Stimulated activated CD4-positive, alpha-beta T cell treated with anti-CD3 and anti-CD28 coated beads, Interleukin-12 subunit alpha, Interleukin-12 subunit beta, amount 100 ng/mL, for 24 hours (primary cell): Measurements from ENCODE around the gene GBA2.

Experiments
- DNase-seq, 2 experiments: peaks; one replicate each; pipeline ENCODE4 v3.0.0-alpha.2; 2020; ENCODE audit warnings: low read depth in 2 of 2

GBA2 gene

DNA sequence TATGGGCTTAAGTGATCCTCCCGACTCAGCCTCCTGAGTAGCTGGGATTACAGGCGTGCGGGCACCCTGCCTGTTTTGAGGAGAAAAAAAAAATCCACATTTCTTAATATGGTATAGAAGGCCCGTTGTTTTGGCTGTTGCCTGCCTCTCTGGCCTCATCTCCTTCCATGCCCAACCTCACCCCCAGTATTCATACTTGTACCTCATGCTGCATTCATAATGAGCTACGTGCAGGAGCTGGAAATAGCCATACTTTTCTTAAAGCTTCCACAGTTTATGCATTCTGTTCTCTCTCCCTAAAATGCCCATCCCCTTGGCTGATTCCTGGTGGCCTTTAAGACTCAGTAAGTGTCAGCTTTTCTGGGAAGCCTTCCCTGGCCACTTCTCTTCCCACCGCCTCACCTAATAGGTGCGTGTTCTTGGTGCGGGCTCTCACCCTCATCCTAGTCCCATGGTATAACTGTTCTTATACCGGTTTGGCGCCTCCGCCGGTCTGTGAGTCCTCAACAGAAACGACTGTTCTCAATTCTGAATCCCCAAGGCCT, 57.2 kb downstream of the GBA2 start:
- DNase-seq = no peak

DNA sequence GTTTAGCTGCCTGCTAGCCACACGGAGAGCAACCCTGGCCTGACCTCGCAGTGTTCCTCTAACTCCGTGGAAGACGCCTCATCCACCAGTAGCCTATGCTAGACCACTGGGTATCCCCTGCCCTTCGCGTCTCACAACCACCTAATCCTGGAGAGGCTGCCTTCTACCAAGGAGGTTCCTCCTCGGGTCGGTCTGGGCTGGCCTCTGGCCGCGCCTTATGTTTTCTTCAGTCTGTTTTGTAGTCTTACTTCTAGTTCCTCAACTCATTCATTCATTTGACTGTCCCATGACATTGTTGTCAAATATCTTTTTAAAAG, 57.7 kb downstream of the GBA2 start:
- no peak for DNase-seq

GRCh38 chr9:35690614-35691333, 58.3 kb downstream of the GBA2 start:
- peak in 1 of 2 experiments; percentile 45 for DNase-seq

DNA sequence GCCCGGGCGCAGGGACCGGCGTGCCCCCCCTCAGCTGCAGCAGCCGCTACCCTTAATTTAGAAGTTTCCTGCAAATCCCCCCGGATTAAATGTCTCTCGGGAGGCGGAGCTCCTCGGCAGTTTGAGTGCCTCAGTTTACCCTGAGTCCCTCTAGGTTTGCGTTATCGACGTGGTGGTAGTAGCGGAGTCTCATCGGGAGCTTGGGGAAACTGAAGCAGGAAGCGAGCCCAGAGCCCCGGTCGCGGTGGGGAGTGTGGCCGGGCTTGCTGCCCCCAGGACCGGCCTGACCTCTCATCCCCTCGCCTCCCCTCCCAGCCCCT, 58.8 kb downstream of the GBA2 start:
- no peak for DNase-seq

- no peak for DNase-seq
These were observed 59.3 kb downstream of the GBA2 start, which contains the start of gene TPM2 for GRCh38 chr9:35689542-35690293. TPM2 (minus strand) TSS chr9:35689925; CDS start chr9:35689817, 108 bp downstream.

DNA sequence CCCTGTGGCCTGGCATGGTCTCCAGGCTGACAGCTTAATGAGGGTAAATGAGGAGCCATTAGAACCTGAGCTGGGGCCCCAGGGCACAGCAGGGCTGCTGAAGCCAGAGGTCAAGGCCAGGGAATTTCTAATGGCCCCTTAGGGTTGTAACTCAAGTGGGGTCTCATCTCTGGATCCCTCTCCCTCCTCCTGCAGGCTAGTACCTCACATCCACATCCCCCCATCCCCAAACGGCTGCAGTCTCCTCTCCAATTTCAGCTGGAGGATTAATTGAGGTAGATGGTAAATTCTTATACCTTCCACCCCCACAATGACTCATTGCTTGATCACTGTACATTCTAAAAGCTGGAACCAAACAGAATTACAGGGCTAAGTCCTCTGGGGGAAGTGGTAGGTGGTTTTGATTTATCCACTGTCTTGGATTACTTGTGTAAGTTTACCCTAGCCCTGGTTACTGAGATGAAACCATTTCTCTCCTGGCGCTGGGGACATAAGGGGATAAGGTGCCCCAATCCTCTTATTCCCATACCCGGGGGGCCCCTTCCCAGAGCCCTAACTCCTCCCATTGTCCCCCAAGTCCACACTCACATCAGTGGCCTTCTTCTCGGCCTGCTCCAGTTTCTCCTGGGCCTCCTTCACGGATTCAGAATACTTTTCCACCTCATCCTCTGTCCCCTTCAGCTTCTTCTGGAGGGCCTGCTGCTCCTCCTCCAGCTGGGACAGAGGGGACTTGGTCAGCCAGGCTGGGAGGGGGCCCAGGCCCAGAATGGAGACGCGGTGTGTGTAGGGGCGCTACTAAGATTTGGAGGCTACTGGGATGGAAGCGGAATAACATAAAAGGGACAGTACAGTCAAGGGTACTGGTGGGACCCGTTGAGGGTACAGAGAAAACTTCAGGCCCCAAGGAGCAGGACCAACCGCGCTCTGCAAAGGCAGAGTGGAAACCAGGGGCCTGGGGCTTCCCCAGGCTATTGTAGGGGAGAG, 60.2 kb downstream of the GBA2 start:
- DNase-seq = no peak

- DNase-seq = no peak
These were observed 61.0 kb downstream of the GBA2 start for GRCh38 chr9:35687972-35688557.

DNA sequence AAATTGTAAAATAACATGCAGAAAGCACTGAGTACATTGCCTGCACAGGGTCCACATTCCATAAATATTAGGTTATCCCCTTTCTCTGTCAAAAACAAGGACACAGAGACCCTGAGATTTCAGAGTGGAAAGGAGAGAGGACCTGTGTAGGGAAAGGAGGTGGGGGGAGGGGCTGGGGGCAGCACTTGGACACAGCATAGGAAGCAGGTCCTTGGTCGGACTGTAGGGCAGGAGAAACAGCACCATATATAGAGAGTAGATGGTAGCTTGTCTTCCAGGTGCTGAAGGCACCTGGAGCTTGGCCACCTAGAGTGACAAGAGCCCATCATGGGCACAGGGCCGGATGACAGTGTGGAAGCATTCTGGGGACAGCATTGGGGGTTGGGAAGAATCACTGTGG, 61.7 kb downstream of the GBA2 start:
- no peak for DNase-seq
